ENCODE results near the gene GAS2L2.
"Not testable (repeated sequence)": the region's sequence is repeated elsewhere in the genome, so short reads cannot be mapped to it uniquely, and the experiment has no call there.

The GAS2L2 gene

DNA sequence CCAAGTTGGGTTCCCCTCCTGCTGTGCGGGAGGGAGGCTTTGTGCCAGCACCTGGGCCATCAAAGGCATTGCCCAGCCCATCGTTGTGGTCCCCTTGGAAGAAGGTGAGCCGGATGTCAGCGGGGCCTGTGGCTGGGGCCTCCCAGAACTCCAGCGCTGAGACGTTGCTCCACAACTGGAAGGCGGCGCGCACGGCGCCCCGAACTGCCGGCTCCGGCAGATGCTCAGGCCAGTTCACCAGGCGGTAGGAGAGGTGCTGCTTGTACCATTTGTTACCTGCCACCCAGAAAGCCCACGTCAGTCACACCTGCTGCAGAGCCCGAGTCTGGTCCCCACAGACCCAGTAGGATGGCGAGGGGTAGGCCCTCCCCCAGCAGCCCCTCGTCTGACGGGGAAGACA lies 20.1 kb upstream of the GAS2L2 start:
- DNase-seq (ENCODE audit: low spot score) = no peak

DNA sequence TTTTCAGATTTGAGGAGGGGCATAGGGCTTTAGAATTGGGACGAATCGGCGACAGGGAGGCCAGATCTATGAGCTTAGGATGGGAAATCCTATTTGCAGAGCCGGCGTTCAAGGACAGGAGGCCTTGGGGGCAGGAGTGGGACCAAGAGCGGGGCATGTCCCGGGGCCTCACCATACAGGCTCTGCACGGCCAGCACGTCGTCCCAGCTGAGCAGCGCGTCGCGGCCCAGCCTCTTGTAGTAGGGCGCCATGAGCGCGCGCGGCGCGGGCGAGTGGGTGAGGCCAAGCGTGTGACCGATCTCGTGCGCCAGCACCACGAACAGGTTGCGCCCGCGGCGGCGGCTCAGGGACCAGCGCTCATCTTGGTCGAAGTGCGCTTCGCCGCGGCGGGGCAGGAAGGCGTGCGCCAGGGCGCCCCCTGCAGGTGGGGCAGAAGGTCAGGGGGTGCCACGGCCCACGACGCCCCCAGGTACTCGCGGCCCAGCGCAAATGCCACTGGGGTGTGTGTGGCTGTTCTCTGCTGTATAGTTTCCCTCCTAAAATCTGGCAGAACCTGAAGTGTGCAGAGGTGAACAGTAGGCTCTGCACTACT lies 17.0 kb upstream of the GAS2L2 start:
- no peak for DNase-seq (ENCODE audit: low spot score)

DNA sequence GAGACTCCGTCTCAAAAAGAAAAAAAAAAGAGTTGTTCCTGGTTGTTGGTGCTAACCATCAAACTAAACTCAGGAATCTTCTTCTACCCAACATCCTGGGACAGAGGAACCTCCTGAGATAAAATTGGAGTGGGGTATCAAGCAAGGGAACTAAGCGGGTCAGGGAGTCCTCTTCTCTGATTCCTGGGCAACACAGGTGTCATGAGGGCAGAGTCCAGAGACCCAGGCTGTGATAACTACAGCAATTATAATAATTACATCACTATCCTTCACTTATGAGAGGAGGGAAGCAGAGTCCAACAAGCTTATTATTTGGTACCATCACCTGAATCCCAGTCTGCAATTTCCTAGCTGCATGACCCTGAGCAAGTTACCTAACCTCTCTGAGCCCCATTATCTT lies 15.8 kb upstream of the GAS2L2 start:
- DNase-seq (ENCODE audit: low spot score) = no peak

DNA sequence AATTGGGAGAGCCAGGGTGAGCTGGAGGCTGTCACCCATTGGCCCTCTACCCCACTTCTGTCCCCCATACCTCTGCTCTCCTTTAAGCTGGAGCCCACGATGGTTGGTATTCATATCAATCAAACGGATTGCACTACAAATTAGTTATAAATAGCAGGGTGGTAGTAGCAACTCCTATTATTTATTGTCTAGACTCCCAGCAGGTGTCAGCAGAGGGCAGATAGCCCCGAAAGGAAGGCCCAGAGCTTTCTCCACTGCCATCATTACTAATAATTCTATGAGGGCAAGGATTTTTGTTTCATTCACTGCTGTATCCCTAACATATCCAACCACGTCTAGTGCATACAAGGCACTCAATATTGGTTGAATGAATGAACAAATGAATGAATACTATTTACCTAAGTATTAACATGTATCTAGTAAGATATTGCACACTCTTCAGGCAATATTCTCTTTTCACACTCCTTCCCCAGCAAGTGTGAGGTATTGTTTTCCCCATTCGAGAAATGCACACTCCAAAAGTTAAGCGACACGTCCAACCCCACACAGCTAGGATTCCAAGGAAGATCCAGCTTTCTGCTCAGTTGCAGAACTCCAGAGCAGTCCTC lies 14.0 kb upstream of the GAS2L2 start:
- DNase-seq (ENCODE audit: low spot score) = peak; percentile 61

DNA sequence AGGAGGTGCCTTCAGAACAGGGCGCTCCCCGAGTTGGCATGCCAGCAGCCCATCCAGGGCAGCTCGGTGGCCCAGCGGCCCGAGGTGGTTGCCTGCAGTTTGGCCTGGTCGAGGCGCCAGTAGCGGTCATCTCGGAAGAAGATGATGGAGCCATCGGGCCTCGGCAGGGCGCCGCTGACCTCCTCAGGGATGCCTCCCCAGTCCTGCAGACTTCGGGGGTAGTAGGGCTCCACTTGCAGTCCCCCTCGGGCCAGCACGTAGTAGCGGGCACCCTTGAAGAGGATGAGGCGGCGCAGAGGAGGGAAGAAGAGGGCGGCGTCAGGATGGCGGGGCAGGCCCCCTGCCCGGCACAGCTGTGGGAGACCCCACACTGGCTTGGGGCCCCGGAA lies 13.4 kb upstream of the GAS2L2 start:
- DNase-seq (ENCODE audit: low spot score) = no peak

DNA sequence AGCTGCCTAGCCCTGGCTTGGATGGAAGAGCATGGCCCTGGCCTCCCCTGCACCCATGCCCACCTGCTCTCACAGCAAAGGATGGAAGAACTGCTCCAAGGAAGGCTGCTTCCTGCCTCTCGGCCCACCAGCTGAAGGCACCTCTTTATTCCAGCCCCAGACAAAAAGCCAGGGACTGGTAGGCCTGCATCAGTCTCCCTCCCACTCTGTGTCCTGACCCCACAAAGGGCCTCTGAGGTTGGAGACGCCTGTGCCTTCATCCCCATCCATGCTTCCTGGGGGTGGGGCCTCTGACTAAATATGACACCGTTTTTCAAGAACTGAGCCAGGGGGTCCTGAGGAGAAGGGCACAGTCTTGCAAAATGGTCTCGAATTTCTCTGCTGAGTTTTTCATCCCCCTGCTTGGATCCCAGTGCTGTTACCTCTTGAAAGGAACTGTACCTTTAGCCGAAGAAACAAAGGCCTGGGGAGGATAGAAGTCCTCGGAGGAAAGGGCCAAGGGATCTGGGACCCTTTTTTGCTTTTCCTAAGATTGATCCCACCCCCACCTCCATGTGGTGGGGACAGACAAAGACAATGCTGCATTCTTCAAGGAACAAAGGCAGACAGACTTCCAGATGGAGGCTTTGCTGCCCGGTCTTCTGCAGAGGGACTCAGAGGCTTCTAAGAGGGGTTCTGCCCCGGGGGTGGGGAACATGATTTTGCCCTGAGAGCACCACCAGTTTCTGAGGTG lies 12.9 kb upstream of the GAS2L2 start:
- no peak for DNase-seq (ENCODE audit: low spot score)

DNA sequence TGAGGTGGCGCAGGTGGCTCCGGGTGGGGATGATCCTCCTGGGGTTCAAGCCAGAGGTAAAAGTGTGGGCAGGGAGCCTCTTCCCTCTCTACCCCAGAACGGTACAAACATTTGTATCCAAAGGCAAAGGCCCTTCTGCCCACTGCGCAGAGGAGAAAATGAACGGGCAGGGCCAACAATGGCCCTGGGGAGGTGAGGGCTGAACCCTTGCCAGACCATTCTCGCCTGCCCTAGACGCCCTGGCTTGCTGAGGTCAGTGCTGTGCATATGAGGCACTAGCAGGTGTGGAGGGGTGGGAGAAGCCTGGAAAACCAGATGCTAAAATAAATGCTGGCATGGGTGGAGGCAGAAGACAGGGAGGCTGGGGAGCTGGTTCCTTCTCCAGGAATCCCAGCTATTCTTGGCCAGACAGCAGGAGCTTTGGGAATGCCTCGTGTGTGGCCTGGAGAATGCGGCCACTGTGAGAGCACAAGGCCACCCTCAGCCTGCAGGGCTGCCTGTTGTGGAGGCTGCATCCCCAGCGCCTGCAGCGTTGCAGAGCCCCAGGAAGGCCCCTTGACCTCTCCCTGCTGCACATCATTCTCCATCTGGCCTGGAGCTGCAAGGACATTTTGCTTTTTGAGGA lies 12.2 kb upstream of the GAS2L2 start:
- no peak for DNase-seq (ENCODE audit: low spot score)

DNA sequence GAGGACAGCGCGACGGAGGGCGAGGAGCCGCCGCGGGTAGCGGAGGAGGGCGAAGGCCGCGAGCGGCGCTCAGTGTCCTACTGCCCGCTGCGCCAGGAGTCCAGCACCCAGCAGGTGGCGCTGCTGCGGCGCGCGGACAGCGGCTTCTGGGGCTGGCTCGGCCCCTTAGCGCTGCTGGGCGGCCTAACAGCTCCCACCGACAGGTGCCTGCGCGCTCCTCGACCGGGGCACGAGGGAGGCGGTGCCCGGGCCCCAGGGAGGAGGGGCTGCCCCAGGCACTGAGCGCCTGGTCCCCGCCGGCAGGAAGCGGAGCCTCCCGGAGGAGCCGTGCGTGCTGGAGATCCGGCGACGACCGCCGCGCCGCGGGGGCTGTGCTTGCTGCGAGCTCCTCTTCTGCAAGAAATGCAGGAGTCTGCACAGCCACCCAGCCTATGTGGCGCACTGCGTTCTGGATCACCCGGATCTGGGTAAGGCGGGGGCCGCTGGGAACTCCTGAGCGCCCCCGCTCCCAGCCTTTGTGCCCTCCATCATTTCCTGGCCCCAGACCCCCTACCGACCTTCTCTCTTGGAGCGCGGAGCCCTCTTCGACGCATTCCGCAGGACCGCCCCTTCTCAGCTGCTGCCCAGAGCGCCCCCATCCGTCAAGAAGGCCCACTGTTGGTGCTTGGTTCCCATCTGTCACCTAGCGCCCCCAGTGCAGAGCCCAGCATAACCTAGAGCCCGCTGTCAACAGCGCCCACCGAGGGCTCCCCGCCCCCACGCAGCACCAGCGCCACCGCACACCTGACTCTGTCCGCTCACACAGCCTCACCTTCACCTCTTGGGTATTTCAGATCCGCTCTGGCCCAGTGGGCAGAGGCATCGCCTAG lies 11.3 kb upstream of the GAS2L2 start:
- peak; percentile 76 for DNase-seq (ENCODE audit: low spot score)

DNA sequence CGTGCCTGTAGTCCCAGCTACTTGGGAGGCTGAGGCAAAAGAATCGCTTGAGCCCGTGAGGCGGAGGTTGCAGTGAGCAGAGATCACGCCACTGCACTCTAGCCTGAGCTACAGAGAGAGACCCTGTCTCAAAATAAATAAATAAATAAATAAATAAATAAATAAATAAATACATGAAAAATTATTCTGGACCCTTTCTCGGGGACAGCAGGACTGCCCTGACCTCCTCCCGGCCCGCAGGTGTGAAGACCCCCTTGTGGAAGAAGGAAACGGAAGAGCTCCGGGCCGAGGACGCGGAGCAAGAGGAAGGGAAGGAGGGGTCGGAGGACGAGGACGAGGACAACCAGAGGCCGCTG lies 10.7 kb upstream of the GAS2L2 start:
- no peak for DNase-seq (ENCODE audit: low spot score)

DNA sequence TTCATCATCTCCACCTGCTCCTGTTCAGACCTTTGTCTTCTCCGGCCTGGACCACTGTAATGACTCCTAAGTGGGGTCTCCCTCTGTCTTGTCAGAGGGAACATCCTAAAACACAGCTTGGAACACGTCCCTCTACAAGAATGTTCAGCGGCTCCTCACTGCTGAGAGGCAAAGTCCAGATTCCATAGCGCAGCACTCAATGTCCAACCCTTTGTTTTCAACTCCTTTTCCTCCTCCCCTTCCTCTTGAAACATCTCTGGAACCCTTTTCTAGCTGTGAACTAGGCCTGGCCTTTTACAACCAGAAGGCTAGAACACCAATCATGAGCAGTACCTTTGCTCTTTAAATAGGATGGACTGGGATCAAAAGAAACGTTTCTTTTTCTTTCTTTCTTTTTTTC lies 8.6 kb upstream of the GAS2L2 start:
- DNase-seq (ENCODE audit: low spot score) = no peak

DNA sequence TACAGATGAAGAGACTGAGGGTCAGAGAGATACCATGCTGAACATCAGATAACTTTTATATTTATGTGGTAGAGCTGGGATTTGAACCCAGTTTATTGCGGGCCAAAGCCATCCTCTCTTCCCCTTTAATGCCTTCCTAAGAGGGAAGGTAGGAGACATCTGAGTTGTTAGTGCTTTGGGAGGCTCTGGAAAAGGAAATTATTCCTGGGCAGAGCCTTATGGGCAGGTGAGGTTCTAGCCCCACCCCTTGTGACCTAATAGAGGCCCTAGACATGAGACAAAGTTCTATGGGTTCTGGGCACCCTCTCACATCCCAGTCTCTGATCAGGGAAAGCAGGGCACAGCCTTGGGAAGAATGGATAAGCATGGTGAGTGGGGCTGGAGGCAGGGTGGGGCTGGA lies 7.5 kb upstream of the GAS2L2 start, which contains the start of gene C17orf50:
TSS of gene C17orf50 (plus strand) at position 301 of the 400 bp plus-strand sequence. CDS start at position 356, 55 bp downstream.
- no peak for DNase-seq (ENCODE audit: low spot score)

DNA sequence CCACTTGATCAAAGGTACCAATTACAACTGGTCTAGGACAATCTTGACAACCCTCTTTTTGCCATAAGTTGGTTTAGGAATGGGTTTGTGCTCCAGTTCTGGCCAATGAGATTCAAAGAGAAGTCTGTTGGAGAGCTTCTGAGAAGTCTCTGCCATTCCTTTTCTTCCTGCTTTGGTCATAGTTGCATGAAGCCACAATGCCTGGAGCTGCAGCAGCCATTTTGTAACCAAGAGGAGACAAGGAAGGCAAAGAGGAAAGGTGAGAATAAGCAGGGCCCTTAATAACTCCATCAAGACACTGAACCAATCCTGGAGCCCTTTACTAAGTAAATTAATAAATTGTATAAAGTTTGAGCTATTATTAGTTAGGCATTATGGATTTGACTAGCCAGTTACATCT lies 4.2 kb upstream of the GAS2L2 start:
- DNase-seq (ENCODE audit: low spot score) = no peak

DNA sequence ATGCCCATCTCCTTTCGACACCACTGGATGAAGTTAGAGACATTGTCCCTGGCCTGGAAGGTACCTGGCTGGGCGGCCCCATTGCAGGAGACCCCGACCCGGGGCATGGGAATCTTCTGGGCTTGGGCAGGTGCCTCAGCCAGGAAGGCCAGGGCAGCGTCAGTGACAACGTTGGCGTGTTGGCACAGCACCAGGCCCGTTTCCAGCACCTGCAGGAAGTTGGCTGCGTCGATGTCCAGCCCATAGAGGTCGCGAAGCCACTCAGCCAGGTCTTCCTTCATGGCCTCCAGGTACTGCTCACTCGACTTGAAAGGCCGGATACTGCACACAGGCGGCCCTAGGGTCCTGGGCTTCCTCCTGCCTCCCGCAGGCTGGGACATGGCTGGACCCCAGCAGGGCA lies 568 bp downstream of the GAS2L2 start:
- DNase-seq (ENCODE audit: low spot score) = no peak

DNA sequence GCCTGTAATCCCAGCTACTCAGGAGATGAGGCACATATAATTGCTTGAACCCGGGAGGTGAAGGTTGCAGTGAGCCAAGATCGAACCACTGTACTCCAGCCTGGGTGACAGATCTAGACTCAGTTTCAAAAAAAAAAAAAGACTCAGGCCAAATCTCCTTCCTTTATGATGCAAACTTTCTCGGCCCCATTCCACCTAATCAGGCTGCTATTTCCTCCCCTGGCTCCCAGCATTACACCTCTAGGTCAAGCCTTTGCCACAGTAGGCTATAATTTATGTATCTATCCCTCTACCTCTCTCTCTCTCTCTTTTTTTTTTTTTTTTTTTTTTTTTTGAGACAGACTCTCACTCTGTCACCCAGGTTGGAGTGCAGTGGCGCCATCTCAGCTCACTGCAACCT lies 1.5 kb downstream of the GAS2L2 start:
- not testable (repeated sequence) for DNase-seq (ENCODE audit: low spot score)

DNA sequence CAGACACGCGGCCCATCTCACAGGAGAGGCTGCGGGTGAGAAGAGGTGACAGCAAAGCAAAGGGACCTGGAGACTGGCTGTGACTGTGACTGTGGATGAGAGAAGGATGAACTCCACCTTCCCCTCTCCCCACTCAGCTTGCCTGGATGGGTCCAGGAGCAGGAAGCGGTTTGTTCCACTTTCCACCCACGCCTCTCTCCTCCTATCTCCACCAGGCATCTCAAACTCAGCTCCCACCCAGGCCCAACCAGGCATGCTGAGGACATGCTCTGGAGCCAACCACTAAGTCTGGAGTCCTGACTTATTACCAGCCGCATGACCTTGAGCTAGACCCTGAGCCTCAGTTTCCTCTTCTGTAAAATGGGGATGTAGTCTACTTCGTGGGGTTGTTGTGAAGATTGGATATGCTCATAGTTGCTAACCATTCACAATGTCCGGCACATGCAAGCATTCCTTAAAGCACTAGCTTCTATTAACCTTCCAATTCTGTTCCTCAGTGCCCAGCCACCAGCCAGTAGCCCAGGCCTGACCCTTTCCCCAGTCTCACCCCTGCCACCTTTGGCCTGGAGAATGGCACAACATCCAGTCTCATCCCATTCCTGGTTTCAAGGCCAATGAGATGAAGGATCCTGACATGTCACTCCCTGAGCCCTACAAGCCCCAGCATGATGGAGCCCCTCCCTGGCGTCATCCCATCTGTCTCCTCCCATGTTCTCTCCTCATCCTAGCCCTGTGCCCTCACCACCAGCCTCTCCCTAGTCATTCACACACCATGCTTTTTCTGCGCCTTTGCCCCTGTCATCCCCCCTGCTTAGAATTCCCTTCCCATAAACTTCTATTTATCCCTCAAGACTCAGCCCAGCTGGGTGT lies 2.3 kb downstream of the GAS2L2 start:
- DNase-seq (ENCODE audit: low spot score) = no peak

DNA sequence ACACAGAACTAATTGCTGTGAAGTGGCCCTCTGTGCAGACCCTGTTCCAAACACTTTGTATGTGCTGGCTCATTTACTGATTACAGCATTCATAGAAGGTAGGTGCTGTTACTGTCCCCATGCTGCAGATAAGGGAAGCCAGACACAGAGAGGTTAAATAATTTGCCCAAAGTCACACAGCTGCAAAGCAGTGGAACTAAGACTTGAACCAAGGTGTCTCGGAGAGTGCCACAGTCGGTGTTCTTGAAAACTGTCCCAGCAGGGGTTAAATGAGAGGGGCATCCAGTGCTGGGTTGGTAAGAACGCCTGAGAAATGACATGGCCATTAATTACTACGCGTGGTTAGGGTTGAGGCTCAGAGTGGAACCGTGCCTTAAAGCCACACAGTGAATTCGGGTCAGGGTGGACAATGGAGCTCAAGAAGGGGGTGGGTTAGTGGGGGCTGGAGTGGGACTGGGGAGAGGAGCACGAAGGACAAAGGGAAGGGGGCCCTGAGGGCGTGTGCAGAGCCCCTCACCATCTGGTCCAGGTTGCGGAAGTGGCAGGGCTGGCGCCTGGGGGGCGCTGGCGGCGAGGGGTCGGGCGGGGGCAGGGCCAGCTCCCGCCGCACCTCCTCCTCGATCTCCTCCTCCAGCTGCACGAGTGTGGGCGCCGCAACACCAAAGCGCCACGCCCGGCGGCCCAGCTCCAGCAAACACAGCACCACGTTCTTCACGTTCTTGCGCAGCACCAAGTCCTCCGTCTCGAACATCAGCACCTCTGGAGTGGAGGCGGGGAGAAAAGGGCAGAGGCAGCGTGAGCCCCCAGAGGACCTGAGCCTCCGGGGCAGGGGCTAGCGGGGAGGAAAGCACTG lies 3.3 kb downstream of the GAS2L2 start:
- no peak for DNase-seq (ENCODE audit: low spot score)

DNA sequence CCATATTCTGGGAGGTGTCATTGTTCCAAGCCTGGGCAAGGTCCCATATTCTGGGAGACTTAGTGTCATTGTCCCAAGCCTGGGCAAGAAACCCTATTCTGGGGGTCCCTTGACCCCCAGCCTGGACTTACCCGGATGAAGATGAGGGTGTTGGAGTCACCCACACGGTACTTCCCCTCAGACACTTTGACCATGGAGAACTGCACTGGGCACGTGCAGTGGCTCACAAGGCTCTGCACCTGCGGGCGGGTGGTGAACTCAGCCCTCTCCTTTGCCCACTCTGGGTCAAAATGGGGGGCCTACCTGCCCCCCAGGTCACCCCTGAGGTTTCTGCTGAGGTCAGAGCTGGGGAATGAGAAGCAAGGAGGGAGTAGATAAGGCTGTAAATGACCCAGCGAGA lies 4.1 kb downstream of the GAS2L2 start:
- no peak for DNase-seq (ENCODE audit: low spot score)

DNA sequence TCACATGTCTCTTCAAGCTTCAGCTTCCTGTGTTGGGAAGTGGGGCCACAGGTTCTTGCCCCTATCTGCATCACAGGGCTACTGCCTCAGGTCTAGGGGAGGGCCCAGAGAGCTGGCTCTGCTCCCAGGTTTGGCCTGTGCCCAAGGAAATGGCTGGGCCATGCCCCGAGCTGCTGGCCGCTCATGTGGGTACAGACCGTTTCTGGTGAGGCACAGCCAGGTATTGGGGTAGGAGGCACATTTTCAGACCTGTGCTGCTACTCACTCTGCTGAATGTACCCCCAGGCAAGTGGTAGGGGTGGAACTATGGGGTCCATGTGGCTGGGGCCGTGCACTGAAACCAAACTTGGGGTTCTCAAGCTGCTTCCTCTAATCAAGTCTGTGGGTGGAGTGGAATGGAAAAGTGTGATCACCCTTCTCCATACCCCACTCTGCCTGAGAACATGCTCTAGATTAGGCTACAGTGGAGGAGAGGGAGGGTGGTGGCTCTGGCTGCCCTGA lies 4.6 kb downstream of the GAS2L2 start:
- no peak for DNase-seq (ENCODE audit: low spot score)

DNA sequence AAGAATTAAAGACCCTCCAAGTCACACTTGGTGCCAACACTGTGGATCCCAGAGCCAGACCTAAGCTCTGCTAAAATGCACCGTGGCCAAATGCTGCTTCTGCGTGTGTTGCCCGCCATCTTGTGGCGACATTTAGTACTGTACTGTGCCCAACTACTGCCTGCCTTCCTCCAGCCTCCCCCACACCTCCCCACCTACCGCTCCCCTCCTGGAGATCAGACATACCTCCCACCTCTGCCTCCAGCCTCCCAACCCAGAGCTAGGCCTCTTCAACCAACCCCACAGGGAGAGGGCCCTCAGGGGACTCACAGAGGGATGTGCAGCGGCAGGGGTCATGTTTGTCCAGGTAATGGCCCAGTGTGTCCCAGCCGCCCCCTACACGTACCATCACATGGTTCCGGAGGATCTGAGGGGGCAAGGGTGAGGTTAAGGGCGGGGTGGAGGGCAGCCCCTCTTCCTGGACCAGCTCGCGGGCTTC lies 5.5 kb downstream of the GAS2L2 start:
- peak; percentile 76 for DNase-seq (ENCODE audit: low spot score)

DNA sequence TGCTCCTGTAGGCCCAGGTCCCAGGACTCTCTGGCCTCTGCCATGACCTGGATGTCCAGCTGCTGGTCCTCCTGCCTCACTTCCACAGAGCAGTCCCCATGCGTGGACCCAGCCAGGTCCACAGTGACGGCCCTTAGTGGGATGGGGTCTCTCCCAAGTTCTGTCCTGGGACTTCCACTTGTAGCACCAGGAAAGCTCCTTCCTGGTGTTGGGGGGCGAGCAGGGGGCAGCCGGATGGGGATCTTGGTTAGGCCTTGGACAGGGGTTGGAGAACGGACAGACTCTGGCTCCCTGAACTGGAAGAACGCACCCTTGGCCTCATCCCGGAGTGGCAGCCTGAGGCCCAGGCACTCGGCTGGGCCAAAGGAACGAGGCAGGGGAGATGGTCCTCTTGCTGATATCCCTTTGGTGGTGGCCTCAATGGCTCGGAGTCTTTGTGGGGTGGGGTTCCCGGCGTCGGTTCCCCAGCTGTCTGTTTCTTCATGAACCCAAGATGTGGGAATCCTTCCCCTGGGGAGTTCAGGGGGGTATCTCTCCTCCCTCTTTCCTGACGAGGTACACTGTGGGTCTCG lies 7.2 kb downstream of the GAS2L2 start:
- no peak for DNase-seq (ENCODE audit: low spot score)

Measured in COLO829 (cell line).